Left hindlimb (tissue), 1 donor: ENCODE data around the gene LINC01488.

Experiments
- DNase-seq: peaks from one replicate; pipeline ENCODE4 v3.0.0-alpha.2; 2018

Gene LINC01488

DNA sequence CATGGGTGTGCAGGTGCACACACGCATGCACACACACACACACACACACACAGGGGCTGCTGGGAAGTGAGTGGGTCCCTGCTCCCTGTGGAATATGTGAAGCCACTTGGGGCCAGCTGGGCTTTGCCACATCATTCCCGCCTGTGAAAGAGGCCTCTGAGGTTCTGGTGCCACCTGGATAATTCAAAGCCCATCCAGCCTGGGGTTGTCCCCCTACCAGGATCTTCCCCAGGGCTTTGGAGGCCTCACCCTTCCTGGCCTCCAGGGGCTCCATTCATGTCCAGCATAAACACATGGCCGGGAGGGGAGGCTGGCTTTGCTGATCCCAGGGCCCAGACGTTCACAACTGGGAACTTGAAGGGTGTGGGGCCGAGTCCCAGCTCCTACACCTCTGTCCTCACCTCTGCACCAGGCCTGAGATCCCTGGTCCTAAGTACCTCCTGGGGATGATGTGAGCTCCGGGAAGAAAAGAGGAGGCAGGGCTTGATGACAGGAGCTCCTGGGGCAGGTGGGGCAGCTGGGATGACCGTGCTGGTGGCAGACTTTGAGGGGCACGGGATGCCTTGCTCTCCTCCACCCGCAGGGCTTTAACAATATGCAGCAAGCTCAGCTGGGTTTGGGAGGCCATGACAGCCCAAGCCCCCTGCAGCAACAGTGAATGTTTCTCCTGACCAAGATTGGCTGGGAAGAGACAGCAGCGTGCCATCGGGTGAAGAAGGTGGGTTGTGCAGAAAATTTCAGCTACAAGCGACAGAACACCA lies 14.2 kb downstream of the LINC01488 start:
- peak; percentile 19 for DNase-seq

DNA sequence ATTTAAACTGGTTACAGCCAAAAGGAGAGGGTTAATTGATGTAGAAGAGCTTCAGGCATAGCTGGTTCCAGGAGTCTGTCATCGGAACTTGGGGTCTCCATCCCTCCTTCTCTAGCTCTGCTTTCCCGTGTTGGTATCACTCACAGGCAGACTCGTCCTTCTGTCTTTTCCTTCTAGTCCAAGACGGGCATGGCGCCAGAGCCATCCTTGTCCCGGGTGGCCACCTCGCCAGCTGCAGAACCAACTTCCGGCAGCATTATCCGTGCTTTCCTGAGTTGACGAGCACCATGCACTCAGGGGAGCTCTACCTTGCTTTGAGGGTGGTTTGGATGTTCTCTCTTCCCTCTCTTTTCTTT lies 14.7 kb downstream of the LINC01488 start:
- DNase-seq = no peak

DNA sequence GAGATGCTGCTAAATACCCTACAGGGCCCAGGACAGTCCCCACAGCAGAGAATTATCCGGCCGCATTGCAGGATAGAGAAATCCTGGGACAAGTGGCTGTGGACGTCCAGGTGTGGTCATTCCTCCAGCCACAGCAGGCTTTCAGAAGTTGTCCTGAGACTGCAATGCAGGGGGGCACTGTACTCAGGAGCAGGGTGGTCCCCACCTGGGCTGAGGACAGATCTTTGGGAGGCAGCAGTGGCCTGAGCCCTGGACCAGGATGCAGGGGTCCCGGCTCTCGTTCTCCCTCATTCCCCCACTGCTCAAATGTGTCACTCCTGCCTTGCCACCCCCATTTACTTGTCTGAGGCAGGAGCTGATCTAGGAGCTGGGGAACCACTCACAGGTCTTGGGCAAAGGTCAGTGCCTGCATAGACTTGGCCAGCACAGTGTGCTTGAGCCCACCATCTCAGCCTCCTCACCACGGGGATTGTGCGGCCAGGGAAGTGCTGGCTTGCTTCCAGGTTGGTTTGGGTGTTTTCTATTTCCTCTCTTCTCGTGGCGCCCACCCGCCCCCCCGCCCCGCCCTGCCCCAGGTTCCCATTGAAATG lies 15.3 kb downstream of the LINC01488 start:
- no peak for DNase-seq

DNA sequence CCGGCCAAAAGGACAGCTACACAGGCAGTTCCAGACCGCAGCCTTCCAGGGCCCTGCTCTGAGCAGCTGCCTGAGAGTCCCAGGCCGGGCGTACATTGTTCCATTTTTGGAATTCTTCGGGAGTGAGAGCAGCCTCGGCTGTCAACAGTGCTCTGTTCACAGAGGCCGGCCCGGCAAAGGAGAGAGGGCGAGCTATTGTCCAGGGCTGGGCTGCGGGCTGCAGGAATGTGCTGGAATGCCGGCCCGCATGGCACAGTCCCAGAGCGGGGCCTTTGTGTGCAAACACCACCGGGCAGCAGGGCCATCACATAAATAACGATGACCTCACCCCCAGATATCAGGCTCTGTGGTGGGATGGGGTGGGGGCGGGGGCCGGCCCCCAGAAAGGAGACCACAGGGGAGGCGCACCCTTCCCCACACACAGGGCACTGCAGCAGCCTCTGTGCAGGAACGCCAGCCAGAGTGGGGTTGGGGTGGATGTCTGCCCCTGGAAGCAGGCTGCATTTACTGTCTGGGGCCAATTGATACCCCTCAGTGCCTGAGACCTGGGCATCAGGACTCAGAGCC lies 15.8 kb downstream of the LINC01488 start:
- DNase-seq = peak; percentile 90

DNA sequence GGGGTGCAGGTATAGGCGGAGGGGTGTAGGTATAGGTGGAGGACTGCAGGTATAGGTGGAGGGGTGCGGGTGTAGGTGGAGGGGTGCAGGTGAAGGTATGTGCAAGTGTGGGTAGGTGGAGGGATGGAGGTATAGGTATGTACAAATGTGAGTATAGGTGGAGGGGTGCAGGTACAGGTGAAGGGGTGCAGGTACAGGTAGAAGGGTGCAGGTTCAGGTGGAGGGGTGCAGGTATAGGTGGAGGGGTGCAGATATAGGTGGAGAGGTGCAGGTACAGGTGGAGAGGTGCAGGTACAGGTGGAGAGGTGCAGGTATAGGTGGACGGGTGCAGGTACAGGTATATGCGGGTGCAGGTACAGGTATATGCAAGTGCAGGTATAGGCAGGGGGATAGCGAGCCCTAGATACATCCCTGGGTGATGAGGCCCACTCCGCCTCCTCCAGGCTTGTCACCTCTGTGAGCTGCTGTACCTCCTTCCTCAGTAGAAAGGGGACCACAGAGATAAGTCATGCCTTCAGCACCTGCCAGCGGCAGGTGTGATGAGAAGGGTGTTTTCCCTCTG lies 17.2 kb downstream of the LINC01488 start:
- no peak for DNase-seq

DNA sequence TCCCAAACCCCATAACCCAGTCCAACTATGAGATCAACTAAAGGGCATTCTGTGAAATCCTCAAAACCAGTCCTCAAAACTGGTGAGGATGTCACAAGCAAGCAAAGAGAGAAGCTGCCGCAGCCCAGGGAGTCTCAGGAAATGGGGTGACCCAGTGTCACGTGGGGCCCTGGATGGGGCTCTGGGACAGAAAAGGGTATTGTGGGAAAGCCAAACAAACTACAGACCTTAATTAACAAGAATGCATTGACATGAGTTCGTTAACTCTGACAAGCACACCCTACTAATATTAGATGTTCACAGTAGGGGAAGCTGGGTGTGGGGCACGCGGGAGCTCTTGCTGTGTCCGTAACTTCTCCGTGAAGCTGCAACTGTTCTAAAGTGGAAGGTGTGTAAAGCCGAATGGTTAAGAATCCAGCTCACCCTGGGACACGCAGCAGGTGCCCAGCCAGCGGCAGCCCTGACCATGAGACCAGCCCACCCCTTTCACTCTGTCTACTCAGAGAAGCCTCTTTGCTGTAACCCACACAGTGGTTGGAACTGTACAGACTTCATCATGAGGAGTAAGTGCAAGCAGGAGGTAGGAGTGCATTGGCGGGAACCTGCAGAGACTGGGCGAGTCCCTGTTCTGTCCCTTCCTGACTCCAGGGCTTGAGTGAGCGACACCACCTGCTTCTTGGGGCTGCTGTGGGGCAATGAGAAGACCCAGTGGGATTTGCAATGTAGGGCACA lies 17.9 kb downstream of the LINC01488 start:
- no peak for DNase-seq

DNA sequence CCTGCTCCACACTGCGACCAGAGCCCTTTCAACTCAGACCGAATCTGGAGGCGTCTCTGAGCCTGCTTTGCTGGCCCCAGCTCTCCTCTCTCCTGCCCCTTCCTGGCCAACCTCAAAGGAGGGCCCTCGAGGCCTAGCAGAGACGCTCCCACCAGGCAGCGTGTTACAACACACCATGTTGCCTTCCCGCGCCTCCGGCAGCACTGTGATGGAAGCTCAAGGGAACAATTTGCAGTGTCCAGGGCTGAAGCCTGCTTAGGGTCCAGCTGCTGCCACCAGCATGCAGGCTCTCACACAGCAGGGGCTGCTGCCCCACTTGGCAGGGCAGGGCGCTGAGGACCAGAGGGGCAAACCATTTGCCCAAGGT lies 18.4 kb downstream of the LINC01488 start:
- DNase-seq = no peak

DNA sequence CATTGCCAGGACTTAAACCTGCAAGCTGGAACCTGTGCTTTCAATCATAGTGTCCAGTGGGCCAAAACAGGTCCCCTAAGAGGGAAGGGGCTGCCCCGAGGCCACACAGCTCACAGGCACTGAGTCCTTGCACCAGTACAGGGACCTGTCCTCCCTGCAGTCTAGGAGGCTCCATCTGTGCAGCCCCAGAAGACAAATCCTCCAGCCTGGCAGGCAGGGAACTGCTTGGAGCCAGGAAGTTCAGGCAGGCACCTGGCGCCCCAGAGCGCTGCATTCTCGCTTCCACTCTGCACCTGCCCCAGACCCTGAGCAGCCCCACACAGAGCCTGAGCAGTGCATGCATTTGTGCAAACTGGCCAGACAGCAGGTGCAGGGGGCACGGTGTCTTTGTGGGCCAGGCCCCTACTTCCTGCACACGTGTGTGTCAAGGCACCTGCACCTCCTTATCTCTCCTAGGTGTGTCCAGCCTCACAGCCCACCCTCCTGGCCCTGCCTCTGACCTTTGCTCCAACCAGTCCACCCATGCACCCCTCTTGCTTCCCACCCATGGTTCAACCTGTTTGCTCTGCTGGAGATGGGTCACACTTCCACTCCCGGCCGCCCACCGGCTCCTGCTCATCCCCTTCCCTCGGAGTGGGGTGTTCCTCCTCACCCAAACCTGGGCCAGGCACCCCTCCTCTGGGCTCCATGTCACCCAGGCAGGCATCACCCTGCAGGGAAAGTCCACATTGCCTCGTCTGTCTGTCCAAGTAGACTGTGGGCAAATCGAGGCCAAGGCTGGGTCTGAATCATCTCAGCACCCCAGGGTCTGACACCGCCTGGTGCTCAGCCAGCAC lies 19.0 kb downstream of the LINC01488 start:
- no peak for DNase-seq

DNA sequence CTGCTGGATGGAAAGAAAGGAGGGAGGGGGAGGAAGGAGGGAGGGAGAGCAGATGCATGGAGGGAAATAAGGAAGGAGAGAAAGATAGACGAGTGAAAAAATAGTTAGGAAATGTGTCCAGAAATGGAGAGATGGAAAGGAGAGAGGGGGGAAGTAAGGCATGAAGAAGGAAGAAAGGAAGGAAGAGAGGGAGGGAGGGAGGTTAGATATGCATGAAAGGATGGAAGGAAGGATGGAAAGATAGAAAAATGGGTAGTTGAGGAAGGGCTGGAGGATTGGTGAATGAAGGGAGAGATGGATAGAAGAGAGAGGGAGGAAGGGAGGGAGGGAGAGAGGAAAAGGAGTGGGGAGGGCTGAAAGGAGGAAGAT lies 19.6 kb downstream of the LINC01488 start:
- DNase-seq = no peak

DNA sequence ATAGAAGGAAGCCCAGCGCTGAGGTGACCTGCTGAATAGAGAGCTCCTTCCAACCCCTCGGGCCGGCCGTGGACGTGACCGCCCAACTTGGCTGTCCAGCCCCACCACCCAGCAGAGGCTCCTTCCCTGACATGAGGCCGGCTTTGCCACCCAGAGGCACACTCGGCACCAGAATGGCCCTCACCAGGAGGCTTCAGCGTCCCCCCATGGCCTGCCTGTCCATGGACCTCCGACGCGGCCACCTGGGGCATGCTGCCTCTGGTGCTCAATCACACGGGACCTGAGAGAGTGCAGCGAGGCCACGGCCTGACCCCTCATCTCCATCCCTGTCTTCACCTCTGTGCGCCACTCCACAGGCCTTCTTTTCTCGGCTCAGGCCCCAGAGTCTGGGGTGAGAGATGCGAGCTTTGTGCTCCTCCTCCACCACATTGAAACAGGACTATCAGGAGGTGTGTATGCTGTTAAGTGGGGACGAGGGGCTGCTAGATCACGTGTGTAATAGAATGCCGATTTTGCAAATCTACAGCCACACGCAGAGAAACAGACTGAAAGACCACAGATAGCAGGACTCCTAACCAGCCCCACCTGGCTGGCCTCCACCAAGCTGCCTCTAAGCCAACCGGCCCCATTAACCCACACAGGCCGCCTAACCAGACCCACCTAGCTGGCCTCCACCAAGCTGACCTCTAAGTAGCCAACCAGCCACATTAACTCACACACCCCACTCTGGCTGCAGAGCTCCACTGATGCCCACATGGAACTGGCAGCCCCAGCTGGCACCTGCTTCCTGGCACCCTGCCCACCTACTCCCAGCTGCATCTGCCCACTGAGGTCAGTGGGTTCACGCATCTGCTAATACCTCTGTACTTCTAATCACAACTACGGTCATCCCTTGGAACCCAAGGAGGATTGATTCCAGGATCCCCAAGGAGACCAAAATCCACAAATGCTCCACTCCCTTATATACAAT lies 20.7 kb downstream of the LINC01488 start:
- DNase-seq = no peak

DNA sequence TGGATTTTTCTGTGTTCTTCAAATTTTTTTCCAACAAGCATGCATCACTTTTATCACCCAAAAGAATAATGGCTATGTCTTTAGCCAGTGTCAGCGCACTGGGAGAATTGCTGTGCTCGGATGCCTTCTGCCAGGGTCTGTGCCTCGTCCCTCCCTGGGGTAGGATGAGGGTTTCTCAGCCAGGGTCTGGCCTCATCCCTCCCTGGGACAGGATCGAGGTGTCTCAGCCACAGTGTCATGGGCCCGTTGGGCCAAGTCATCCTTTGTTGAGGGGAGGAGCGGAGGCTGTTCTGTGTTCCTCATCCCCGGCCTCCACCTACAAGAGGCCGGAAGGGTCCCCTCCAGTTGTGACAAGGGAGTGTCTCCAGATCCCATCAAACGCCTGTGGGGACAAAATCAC lies 22.7 kb downstream of the LINC01488 start:
- DNase-seq = no peak

DNA sequence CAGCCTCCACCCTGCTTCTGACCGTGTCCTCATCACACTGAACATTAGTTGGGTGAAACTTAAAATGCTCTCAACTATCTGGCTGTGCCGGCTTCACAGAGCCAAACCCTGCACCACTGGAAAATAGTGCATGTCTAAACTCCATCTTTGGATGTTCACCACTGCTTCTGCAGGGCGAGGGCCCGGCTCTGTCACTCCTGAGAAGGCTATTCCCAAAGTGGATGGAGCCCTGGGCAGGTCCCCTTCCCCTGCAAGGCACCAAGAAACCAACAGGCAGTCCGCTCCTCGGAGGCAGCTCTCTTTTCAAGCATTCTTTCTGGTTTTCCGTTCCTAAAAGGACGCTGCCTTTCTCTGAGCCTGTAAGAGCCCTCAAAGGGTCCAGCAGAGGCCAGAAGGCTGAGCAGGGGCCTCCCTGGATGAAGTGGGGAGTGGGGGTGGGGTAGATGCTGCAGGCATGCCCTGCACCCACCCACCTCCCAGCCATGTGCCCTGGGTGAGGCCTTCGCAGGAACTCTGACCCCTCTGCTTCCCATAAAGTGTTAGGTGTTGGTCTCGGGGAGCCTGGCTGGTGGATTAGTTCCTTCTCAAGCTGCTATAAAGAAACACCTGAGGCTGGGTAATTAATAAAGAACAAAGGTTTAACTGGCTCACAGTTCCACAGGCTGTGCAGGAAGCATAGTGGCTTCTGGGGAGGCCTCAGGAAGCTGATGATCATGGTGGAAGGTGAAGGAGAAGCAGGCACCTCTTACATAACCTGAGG lies 23.3 kb downstream of the LINC01488 start:
- no peak for DNase-seq

DNA sequence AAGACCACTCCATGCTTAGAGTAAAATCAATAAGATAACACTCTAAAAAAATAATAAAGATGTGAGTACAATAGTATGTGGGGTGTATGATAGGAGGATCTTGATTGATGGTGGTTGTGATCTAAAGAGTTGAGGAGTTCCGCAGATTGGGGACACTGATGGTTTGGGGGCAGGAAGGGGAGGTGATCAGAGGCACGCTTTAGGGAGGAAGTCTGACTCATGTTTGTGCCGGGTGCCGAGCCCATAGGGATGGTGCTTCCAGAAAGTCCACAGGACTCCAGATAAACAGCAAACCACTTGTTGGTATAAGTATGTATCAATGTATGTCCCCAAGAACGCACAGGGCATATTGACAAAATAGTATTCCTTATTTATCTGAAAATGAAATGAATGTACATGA lies 27.5 kb downstream of the LINC01488 start:
- peak; percentile 1 for DNase-seq

DNA sequence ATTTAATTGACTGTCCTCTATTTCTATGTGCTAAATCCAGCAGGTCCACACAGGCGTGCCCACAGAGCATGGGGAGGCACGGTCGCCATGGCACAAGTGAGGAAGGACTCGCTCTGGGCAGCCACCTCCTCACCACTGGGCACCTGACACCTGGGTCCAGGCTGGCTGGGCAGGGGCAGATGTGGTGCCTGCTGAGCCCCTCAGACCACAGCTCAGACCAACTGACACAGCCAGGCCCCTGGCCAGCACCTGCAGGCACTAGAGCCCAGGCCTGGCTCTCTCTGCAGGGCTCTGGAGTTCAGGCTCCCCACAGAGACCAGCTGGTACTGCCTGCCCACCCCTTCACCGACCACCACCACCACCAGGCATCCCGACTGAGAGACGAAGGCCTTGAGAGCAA lies 27.9 kb downstream of the LINC01488 start:
- peak; percentile 22 for DNase-seq

DNA sequence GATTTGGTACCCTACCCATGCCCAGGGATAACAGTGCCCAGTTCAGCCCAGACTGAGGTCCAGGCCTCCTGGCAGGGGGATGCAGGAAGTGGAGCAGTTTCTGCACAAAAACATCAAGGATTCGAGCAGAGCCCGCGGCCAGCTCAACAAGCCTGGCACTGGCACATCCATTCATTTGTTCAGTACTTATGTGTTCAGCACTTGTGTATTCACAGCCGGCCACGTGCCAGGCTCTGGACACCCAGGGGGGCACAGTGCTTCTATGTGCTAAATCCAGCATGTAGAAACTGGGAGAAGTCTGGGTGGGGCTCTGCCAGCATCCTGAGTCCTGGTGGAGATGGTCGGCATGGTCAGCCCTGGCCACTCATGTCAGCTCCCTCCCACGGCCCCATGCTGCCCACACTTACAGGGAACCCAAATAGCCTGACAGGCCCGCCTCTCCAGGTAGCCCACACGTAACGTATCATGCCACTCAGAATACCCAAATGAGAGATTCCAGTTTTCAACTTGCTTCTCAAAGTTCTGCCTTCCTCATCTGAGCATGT lies 28.5 kb downstream of the LINC01488 start:
- DNase-seq = peak; percentile 8

DNA sequence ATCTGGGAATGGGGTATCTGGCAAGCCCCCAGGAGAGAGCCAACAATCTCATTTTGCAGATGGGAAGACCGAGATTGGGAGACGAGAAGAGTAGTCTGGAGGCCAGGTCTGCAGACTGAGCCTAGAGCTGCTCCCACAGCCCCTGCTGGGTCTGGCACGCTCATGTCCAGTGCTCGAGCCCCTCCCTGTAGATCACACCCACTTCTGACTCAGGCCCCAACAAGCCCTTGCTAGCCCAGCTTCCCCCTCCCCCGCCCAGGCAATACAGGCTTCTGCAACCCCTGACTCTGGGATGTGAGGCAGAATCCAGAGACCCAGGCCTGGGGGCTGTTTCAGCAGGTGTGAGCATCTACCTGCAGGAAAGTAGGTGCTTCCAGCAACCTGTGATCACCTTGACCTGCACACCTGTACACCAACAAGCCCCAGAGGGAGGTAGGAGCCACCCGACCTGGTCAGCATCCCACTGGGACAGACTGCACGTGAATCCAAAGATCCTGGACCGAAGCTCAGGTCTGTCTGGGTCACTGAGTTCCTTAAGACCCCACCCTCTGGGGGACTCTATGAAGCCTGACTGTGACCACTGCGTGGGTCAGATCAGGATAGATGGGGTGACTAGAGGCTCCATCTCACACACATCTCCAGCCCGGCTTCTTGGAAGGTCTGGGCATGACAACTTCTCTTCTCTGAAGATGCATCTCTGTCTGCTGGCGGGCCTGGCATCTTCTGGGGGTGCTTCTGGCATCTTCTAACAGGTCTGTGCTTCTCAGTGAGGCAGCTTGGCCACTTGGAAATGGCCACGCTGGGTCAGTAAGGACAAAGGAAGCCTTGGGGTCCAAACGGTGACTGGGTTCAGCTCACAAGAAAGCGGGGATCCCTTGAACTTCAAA lies 29.3 kb downstream of the LINC01488 start:
- no peak for DNase-seq

DNA sequence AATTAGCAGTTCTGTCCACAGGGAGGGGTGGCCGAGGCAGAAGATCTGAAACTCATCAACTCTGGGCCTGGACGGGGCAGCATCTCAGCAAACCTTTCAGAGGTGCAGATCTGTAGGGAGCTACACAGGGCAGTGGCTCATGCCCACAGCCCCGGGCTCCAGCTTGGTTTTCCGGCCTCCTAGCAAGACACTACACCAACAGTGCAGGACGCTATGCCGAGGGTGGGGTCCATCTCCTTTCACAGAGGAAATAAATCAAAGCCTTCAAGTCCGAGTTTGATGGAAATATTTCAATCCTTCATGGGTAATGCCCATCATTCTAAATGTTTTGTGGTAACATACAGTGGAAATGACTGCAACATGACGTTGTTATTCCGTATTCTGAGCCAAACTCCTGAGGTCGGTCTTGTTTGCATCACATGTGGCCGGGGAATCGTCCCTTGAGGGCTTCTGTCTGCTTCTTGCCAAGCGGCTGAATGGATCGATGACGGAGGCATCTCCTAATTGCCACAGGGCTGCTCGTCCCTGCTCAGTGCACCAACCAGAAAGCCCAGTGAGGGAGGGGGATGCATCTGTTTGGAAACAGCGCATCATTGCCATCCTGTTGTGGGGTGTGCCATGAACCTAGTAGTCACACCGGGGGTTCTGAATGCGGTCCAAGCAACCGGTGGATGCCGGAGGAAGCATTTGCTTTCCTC lies 30.0 kb downstream of the LINC01488 start:
- DNase-seq = peak; percentile 41

DNA sequence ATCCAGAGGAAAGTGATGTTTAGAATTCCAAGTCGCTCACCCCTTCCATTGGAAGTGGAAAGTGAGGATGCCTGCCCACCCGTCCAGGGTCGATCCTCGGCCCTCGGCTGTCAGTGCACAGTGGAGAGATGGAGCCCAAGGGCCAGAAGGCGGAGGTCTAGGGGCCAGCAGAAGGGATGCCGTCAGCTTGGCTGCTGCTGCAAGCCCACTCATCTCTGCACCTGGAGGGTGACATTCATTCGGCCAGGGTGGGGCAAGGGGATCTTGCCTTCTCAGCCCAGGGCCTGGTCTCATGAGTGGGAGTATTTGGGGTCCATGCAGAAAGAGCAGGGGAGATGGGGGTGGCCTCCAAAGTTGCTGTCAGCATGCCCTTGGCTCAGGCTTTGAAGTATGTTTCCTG lies 30.7 kb downstream of the LINC01488 start:
- peak; percentile 13 for DNase-seq

DNA sequence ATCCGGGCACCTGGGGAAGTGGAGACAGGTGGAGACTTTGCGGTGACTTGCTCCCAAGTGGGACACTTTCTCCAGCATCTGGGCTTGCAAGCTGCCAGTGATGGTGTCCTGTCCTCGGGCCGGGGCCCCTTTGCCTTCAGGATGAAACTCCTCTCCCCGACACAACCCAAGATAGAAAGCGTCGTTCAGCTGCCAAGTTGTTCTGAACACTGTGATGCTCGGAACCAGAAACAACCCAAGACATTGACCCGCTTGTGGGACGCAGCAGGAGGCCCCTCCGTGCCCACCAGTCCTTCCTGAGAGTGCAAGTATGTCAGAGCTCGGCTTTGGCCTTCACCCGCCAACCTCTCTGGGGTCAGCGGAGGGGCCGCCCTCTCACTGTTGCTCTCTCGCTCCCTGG lies 31.3 kb downstream of the LINC01488 start:
- peak; percentile 10 for DNase-seq
